Medulla oblongata (tissue), 1 donor: Measurements from ENCODE around the gene DST.
A peak's percentile ranks its signal among the peaks of the same experiment; 100 is the strongest.
"Not testable (repeated sequence)": the region's sequence is repeated elsewhere in the genome, so short reads cannot be mapped to it uniquely, and the experiment has no call there.

Source experiments
- DNase-seq: peaks from one replicate; pipeline ENCODE4 v3.0.0-alpha.2; 2015; ENCODE audit errors: extremely low spot score

Gene DST

GRCh38 chr6:56663344-56663743 lies 20.7 kb upstream of the DST start:
- DNase-seq, result no peak

GRCh38 chr6:56661338-56661737 lies 18.6 kb upstream of the DST start:
- not testable (repeated sequence) for DNase-seq

GRCh38 chr6:56660381-56660730 lies 17.7 kb upstream of the DST start:
- no peak for DNase-seq

GRCh38 chr6:56659721-56660380 lies 17.2 kb upstream of the DST start:
- DNase-seq, result no peak

GRCh38 chr6:56658326-56658725 lies 15.6 kb upstream of the DST start:
- DNase-seq, result no peak

GRCh38 chr6:56657354-56657753 lies 14.7 kb upstream of the DST start:
- DNase-seq, result no peak

- DNase-seq, result no peak
Observed at GRCh38 chr6:56656466-56656865, 13.8 kb upstream of the DST start.

GRCh38 chr6:56655996-56656395 lies 13.3 kb upstream of the DST start:
- no peak for DNase-seq

- DNase-seq, result no peak
Observed at GRCh38 chr6:56655249-56655648, 12.6 kb upstream of the DST start.

- DNase-seq, result no peak
Observed at GRCh38 chr6:56652994-56653393, 10.3 kb upstream of the DST start.

GRCh38 chr6:56652231-56652630 lies 9.5 kb upstream of the DST start:
- DNase-seq, result no peak

- no peak for DNase-seq
Observed at GRCh38 chr6:56650191-56650590, 7.5 kb upstream of the DST start.

GRCh38 chr6:56649782-56650181 lies 7.1 kb upstream of the DST start:
- DNase-seq, result no peak

- no peak for DNase-seq
Observed at GRCh38 chr6:56649053-56649769, 6.5 kb upstream of the DST start.

GRCh38 chr6:56647172-56647762 lies 4.6 kb upstream of the DST start:
- DNase-seq, result no peak

- DNase-seq, result no peak
Observed at GRCh38 chr6:56644366-56644765, 1.7 kb upstream of the DST start.

GRCh38 chr6:56643379-56644089 lies 845 bp upstream of the DST start:
- DNase-seq, result no peak

GRCh38 chr6:56640374-56640773 lies 2.3 kb downstream of the DST start:
- no peak for DNase-seq

GRCh38 chr6:56638760-56639159 lies 3.9 kb downstream of the DST start:
- no peak for DNase-seq

- DNase-seq, result peak; percentile 85
Observed at GRCh38 chr6:56637640-56638039, 5.0 kb downstream of the DST start.

GRCh38 chr6:56628105-56628504 lies 14.6 kb downstream of the DST start:
- no peak for DNase-seq

GRCh38 chr6:56625356-56625755 lies 17.3 kb downstream of the DST start:
- DNase-seq, result no peak

- DNase-seq, result no peak
Observed at GRCh38 chr6:56624728-56625069, 18.0 kb downstream of the DST start.
